ENCODE data around the gene SLC26A2.
"Not testable (repeated sequence)": the region's sequence is repeated elsewhere in the genome, so short reads cannot be mapped to it uniquely, and the experiment has no call there.

- not testable (repeated sequence) for TF ChIP-seq TARDBP (IDR thresholded peaks at IDR 0.05; ENCODE audit: borderline replicate concordance); POLR2A (IDR thresholded peaks at IDR 0.05; ENCODE audit: low read depth, low read length); ZNF274 (IDR thresholded peaks at IDR 0.05; ENCODE audit: insufficient read depth, insufficient read length); CBFB (IDR thresholded peaks at IDR 0.05; ENCODE audit: low read depth); EZH2 (IDR thresholded peaks at IDR 0.05; ENCODE audit: borderline replicate concordance, control insufficient read depth, low read depth, low read length); ATF7 (IDR thresholded peaks at IDR 0.05; ENCODE audit: low read depth); GABPA (IDR thresholded peaks at IDR 0.05; ENCODE audit: low read depth); RCOR1 (conservative IDR thresholded peaks at IDR 0.05; ENCODE audit: low read depth, low read length); STAT3 (IDR thresholded peaks at IDR 0.05; ENCODE audit: low read depth, low read length); PKNOX1 (IDR thresholded peaks at IDR 0.05)
- TF ChIP-seq, protein P1, sequence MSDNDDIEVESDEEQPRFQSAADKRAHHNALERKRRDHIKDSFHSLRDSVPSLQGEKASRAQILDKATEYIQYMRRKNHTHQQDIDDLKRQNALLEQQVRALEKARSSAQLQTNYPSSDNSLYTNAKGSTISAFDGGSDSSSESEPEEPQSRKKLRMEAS (IDR thresholded peaks at IDR 0.05; ENCODE audit: low read depth, low read length): not testable (repeated sequence)
- TF ChIP-seq, protein P2, sequence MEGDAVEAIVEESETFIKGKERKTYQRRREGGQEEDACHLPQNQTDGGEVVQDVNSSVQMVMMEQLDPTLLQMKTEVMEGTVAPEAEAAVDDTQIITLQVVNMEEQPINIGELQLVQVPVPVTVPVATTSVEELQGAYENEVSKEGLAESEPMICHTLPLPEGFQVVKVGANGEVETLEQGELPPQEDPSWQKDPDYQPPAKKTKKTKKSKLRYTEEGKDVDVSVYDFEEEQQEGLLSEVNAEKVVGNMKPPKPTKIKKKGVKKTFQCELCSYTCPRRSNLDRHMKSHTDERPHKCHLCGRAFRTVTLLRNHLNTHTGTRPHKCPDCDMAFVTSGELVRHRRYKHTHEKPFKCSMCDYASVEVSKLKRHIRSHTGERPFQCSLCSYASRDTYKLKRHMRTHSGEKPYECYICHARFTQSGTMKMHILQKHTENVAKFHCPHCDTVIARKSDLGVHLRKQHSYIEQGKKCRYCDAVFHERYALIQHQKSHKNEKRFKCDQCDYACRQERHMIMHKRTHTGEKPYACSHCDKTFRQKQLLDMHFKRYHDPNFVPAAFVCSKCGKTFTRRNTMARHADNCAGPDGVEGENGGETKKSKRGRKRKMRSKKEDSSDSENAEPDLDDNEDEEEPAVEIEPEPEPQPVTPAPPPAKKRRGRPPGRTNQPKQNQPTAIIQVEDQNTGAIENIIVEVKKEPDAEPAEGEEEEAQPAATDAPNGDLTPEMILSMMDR (IDR thresholded peaks at IDR 0.05 in 2 of 3, conservative IDR thresholded peaks at IDR 0.05 in 1 of 3; ENCODE audit: control insufficient read depth in 2 of 3, extremely low read depth in 1 of 3, insufficient read depth in 1 of 3, low read depth in 3 of 3, low read length in 3 of 3): not testable (repeated sequence)
These were observed 17.8 kb upstream of the SLC26A2 start for GRCh38 chr5:149942741-149943169.
